ENCODE data around the gene BCL3. TPM values are rescaled to one million over a fixed set of nuclear protein-coding genes. Genes with fewer than 3 reads are reported as not detected.

BCL3 gene
- total and polyA plus RNA-seq, 2 of the 13 experiments (the other 11 are each of a cell fraction or from before 2014, with no cell fraction given), result 2.3 to 4.0 TPM

DNA sequence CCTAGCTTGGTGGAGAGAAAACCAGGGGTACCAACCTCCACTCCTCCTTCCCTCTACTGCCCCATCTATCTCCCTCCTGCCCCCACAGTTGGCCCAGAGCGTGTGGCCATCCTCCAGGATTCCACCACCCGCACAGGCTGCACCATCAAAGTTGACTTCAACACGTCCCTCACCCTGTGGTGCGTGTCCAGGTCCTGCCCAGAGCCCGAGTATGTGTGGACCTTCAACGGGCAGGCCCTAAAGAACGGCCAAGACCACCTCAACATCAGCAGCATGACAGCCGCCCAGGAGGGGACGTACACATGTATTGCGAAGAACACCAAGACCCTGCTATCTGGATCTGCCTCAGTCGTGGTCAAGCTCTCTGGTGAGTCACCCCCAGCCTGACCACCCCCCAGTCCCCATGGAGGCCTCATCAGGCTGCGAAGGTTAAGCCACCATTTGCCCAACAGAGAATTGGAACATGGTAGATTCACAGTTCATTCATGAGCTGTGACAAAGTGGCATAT, 43.0 kb upstream of the BCL3 start:
- intact Hi-C loops (cut with micrococcal nuclease; ENCODE audit: unreplicated experiment) (no loop called here), in situ Hi-C loops (cut with HindIII; ENCODE audit: extremely low pct_ligation_motif_present, low pct_unique_long_range_greater_than_20kb) (no loop called here)
- TF ChIP-seq POLR2G (IDR thresholded peaks at IDR 0.05; ENCODE audit: low read depth, low read length) (0 out of 2 replicates have a peak, but pooled peaks have one; percentile 17), AGO2 (optimal IDR thresholded peaks at IDR 0.05; ENCODE audit: low read depth, low read length) (peak; percentile 59), RFX1 (IDR thresholded peaks at IDR 0.05) (no peak), ZNF343 (CRISPR knock-in tag; IDR thresholded peaks at IDR 0.05) (no peak)
- TF ChIP-seq, protein P1, sequence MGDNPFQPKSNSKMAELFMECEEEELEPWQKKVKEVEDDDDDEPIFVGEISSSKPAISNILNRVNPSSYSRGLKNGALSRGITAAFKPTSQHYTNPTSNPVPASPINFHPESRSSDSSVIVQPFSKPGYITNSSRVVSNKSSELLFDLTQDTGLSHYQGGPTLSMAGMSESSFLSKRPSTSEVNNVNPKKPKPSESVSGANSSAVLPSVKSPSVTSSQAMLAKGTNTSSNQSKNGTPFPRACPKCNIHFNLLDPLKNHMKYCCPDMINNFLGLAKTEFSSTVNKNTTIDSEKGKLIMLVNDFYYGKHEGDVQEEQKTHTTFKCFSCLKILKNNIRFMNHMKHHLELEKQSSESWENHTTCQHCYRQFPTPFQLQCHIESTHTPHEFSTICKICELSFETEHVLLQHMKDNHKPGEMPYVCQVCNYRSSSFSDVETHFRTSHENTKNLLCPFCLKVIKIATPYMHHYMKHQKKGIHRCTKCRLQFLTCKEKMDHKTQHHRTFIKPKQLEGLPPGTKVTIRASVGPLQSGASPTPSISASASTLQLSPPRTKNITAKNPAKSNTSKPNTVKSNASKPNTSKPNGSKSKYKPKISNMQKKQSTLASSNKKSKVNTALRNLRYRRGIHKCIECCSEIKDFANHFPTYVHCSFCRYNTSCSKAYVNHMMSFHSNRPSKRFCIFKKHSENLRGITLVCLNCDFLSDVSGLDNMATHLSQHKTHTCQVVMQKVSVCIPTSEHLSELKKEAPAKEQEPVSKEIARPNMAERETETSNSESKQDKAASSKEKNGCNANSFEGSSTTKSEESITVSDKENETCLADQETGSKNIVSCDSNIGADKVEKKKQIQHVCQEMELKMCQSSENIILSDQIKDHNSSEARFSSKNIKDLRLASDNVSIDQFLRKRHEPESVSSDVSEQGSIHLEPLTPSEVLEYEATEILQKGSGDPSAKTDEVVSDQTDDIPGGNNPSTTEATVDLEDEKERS (CRISPR knock-in tag; IDR thresholded peaks at IDR 0.05), result no peak
- Histone ChIP-seq H3K79me2 (ENCODE audit: insufficient read depth, low read length) (no peaks in the 10 kb centered on the region), H3K9me3 (ENCODE audit: low read length) (no peaks in the 10 kb centered on the region), H3K27ac (ENCODE audit: extremely low read length, insufficient read depth, low read length) (no peak overlapping the region), H2AFZ (ENCODE audit: low read length) (no peak overlapping the region), H3K4me2 (ENCODE audit: low read depth, low read length) (no peak overlapping the region), H3K9ac (ENCODE audit: insufficient read depth, low read depth, low read length) (no peak overlapping the region), H3K4me3 (replicated peaks in 1 of 3; ENCODE audit: insufficient read depth in 1 of 3, low read depth in 2 of 3, low read length in 3 of 3) (no peak overlapping the region), H3K36me3 (replicated peaks in 1 of 2; ENCODE audit: control insufficient read depth in 1 of 2, insufficient read depth in 2 of 2, low read length in 2 of 2) (no peaks in the 10 kb centered on the region), H3K4me1 (ENCODE audit: insufficient read depth, low read length) (peaks cover 28% of the 10 kb centered on the region), H3K27me3 (ENCODE audit: control insufficient read depth in 1 of 2, insufficient read depth in 2 of 2, low read length in 2 of 2) (no peaks in the 10 kb centered on the region), H4K20me1 (ENCODE audit: insufficient read depth, low read length) (no peaks in the 10 kb centered on the region)
- DNase-seq (ENCODE audit: low spot score), result no peak
- no peak for FAIRE-seq
- ChIA-PET POLR2A (interaction anchor here (1.5 kb wide), 1 partner anchor 11 kb away, joined by 6 read pairs; no protein-coding TSS in a partner anchor), CTCF (ENCODE audit: low intra/inter-chr PET ratio, low total read pairs) (no interaction called here)
- ATAC-seq, result no peak
- no TSS peak for BruUV-seq (replicated peaks)
- 83% methylated on average over 11 of the region's 12 CpGs for WGBS (ENCODE audit: low lambda C conversion rate)
